Liver (tissue), 9 donors: ENCODE measurements around the gene FKBP9. TPM values are rescaled to one million over a fixed set of nuclear protein-coding genes. Genes with fewer than 3 reads are reported as not detected.

ENCODE experiments used
- DNase-seq: peaks from one replicate; pipeline ENCODE4 v3.0.0-alpha.2; 2017; ENCODE audit warnings: low spot score
- H3K27ac ChIP-seq, 2 donors: one replicate each; pipeline ENCODE4 v1.7.0; 2013; ENCODE audit warnings: inconsistent platforms in 2 of 2, low read length in 2 of 2, control low read depth in 1 of 2, low read depth in 1 of 2, mild to moderate bottlenecking in 1 of 2
- H3K27me3 ChIP-seq, 4 donors: one replicate each; pipeline versions ENCODE4 v1.6.1 to v1.7.0; 2013; ENCODE audit warnings: low read length in 3 of 4, inconsistent platforms in 1 of 4, mild to moderate bottlenecking in 1 of 4, moderate library complexity in 1 of 4; ENCODE audit not compliant: control insufficient read depth in 4 of 4, insufficient read depth in 4 of 4
- H3K36me3 ChIP-seq, 4 donors: one replicate each; pipeline versions ENCODE4 v1.6.1 to v1.7.0; 2013; ENCODE audit warnings: low read length in 3 of 4, mild to moderate bottlenecking in 3 of 4, low read depth in 1 of 4, moderate library complexity in 1 of 4; ENCODE audit not compliant: control insufficient read depth in 4 of 4, insufficient read depth in 3 of 4
- H3K4me1 ChIP-seq, 4 donors: one replicate each; pipeline versions ENCODE4 v1.6.1 to v1.7.0; 2013; ENCODE audit warnings: low read length in 3 of 4, mild to moderate bottlenecking in 3 of 4, moderate library complexity in 1 of 4; ENCODE audit not compliant: control insufficient read depth in 4 of 4, insufficient read depth in 4 of 4
- H3K4me3 ChIP-seq, 3 donors: one replicate each; pipeline versions ENCODE4 v1.6.1 to v1.7.0; 2013; ENCODE audit warnings: low read length in 3 of 3, control low read depth in 1 of 3, low read depth in 1 of 3, mild to moderate bottlenecking in 1 of 3
- H3K9ac ChIP-seq, 2 donors: one replicate each; pipeline ENCODE4 v1.7.0; 2013; ENCODE audit warnings: low read length in 2 of 2, mild to moderate bottlenecking in 2 of 2, moderate library complexity in 2 of 2, control low read depth in 1 of 2, low read depth in 1 of 2
- H3K9me3 ChIP-seq, 4 donors: one replicate each; pipeline versions ENCODE4 v1.6.1 to v1.7.0; 2013; ENCODE audit warnings: low read length in 3 of 4; ENCODE audit not compliant: control insufficient read depth in 4 of 4
- ATF3 ChIP-seq: IDR thresholded peaks from 2 replicates; pipeline ENCODE4 v1.6.1; 2016; ENCODE audit warnings: antibody characterized with exemption
- CTCF ChIP-seq: fragments of 150-350 bp; IDR thresholded peaks from 2 replicates; pipeline ENCODE4 v1.5.1; 2017; ENCODE audit warnings: improper control_type of control experiment, low read depth, low read length; ENCODE audit not compliant: missing input control
- EGR1 ChIP-seq, 2 donors: IDR thresholded peaks; 2 replicates each; pipeline ENCODE4 v1.6.1; 2016 to 2018; ENCODE audit warnings: antibody characterized with exemption in 2 of 2, low read depth in 2 of 2
- FOXA1 ChIP-seq: IDR thresholded peaks from 2 replicates; pipeline ENCODE4 v1.6.1; 2016; ENCODE audit warnings: antibody characterized with exemption
- FOXA2 ChIP-seq: IDR thresholded peaks from 2 replicates; pipeline ENCODE4 v1.6.1; 2016; ENCODE audit warnings: antibody characterized with exemption
- GABPA ChIP-seq, 2 donors: IDR thresholded peaks in 1 of 2; conservative IDR thresholded peaks in 1 of 2; 2 replicates each; pipeline ENCODE4 v1.6.1; 2016; ENCODE audit warnings: antibody characterized with exemption in 2 of 2, mild to moderate bottlenecking in 1 of 2, moderate library complexity in 1 of 2
- HNF4A ChIP-seq, 2 donors: conservative IDR thresholded peaks; 2 replicates each; pipeline ENCODE4 v1.6.1; 2016; ENCODE audit warnings: antibody characterized with exemption in 2 of 2, mild to moderate bottlenecking in 2 of 2
- HNF4G ChIP-seq: IDR thresholded peaks from 2 replicates; pipeline ENCODE4 v1.6.1; 2016; ENCODE audit warnings: antibody characterized with exemption
- JUND ChIP-seq, 2 donors: IDR thresholded peaks; 2 replicates each; pipeline ENCODE4 v1.6.1; 2016; ENCODE audit warnings: antibody characterized with exemption in 2 of 2
- NR2F2 ChIP-seq: IDR thresholded peaks from 2 replicates; pipeline ENCODE4 v1.6.1; 2016; ENCODE audit warnings: antibody characterized with exemption
- RAD21 ChIP-seq, 2 donors: IDR thresholded peaks; 2 replicates each; pipeline ENCODE4 v1.6.1; 2016; ENCODE audit warnings: antibody characterized with exemption in 2 of 2, mild to moderate bottlenecking in 2 of 2
- RXRA ChIP-seq, 2 donors: IDR thresholded peaks; 2 replicates each; pipeline ENCODE4 v1.6.1; 2017 to 2018; ENCODE audit warnings: antibody characterized with exemption in 2 of 2, mild to moderate bottlenecking in 1 of 2
- SP1 ChIP-seq: IDR thresholded peaks from 2 replicates; pipeline ENCODE4 v1.6.1; 2018; ENCODE audit warnings: antibody characterized with exemption, mild to moderate bottlenecking
- TAF1 ChIP-seq: conservative IDR thresholded peaks from 2 replicates; pipeline ENCODE4 v1.6.1; 2016; ENCODE audit warnings: antibody characterized with exemption, mild to moderate bottlenecking
- YY1 ChIP-seq: IDR thresholded peaks from 2 replicates; pipeline ENCODE4 v1.6.1; 2016; ENCODE audit warnings: antibody characterized with exemption, mild to moderate bottlenecking
- ZBTB33 ChIP-seq: IDR thresholded peaks from 2 replicates; pipeline ENCODE4 v1.6.1; 2016; ENCODE audit warnings: antibody characterized with exemption
- WGBS: extraction: QIAGEN DNeasy Blood & Tissue Kit; methylation state at CpG from one replicate; pipeline ENCODE4 v1.1.7; 2013; 5-methylcytosine and 5-hydroxymethylcytosine counted together
- polyA plus RNA-seq, 2 donors: library from polyadenylated mRNA; stranded (reverse) in 1 of 2; unstranded in 1 of 2; fragments of 200-250 nt in 1 of 2; fragments of >200 nt in 1 of 2; fragmentation: Nextera tagmentation in 1 of 2; extraction: Ambion mirVana in 1 of 2; gene quantifications; one replicate each; pipeline versions ENCODE4 v1.2.1 to v1.2.3, GENCODE V29; 2013 to 2015
- total RNA-seq, 2 donors: library from RNA; depleted of rRNA; stranded (reverse); fragments of >200 nt; gene quantifications; one replicate each; pipeline ENCODE4 v1.2.3, GENCODE V29; 2014
- TF ChIP-seq, protein P1 (sequence below): IDR thresholded peaks from 2 replicates; pipeline ENCODE4 v1.6.1; 2016; ENCODE audit warnings: antibody characterized with exemption
- TF ChIP-seq, protein P2 (sequence below): IDR thresholded peaks from 2 replicates; pipeline ENCODE4 v1.6.1; 2016; ENCODE audit warnings: antibody characterized with exemption, mild to moderate bottlenecking
- donor health status: healthy.
- donor health status: healthy.
- donor health status: healthy.
- donor health status: healthy.
- donor health status: healthy.

The FKBP9 gene
- total and polyA plus RNA-seq, 4 donors: 13.7 to 44.8 (median 20.2) TPM

DNA sequence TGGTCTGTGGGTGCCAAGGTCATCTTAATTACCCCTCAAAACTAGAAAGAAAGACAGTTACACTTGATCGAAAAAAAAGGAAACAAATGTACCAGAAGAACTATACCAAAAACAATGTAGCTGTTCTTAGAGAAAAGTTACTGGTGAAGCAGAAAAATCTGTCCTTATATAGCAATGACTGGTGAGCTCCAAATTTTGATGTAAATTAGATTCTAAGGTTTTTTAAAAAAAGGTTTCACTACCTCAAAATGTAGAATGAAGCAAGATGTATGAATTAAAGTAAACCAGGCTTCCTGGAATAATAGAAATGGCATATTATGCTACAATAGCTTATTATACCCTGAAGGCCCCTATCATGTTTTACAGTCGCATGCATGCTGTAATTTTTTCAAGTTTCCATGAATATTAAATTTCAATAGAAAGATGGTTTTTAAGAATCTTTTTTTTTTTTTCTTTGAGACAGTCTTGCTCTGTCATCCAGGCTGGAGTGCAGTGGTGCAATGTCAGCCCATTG is 28.4 kb upstream of the FKBP9 start:
- H3K36me3 ChIP-seq: peaks cover 0 to 8% (median 1%) of the 10 kb centered on the region in 4 donors
- 92% methylated on average over 2 of the region's 2 CpGs for WGBS

More for the DNA sequence above, 28.4 kb upstream of the FKBP9 start:
- DNase-seq: no peak
- no peak overlapping the region for H3K4me3 ChIP-seq
- TF ChIP-seq FOXA2: no peak
- TF ChIP-seq RXRA (IDR thresholded peaks at IDR 0.05): no peak
- TF ChIP-seq EGR1 (IDR thresholded peaks at IDR 0.05; ENCODE audit: low read depth in 2 of 2): no peak
- no peak for TF ChIP-seq HNF4G
- no peak for TF ChIP-seq SP1
- TF ChIP-seq YY1: no peak
- no peak for TF ChIP-seq RAD21 (IDR thresholded peaks at IDR 0.05)
- no peak for TF ChIP-seq TAF1
- TF ChIP-seq NR2F2: no peak
- TF ChIP-seq CTCF: no peak
- TF ChIP-seq, protein P1, sequence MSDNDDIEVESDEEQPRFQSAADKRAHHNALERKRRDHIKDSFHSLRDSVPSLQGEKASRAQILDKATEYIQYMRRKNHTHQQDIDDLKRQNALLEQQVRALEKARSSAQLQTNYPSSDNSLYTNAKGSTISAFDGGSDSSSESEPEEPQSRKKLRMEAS: no peak
- no peak for TF ChIP-seq GABPA (IDR thresholded peaks at IDR 0.05 in 1 of 2, conservative IDR thresholded peaks at IDR 0.05 in 1 of 2)
- TF ChIP-seq JUND (IDR thresholded peaks at IDR 0.05): no peak
- TF ChIP-seq, protein P2, sequence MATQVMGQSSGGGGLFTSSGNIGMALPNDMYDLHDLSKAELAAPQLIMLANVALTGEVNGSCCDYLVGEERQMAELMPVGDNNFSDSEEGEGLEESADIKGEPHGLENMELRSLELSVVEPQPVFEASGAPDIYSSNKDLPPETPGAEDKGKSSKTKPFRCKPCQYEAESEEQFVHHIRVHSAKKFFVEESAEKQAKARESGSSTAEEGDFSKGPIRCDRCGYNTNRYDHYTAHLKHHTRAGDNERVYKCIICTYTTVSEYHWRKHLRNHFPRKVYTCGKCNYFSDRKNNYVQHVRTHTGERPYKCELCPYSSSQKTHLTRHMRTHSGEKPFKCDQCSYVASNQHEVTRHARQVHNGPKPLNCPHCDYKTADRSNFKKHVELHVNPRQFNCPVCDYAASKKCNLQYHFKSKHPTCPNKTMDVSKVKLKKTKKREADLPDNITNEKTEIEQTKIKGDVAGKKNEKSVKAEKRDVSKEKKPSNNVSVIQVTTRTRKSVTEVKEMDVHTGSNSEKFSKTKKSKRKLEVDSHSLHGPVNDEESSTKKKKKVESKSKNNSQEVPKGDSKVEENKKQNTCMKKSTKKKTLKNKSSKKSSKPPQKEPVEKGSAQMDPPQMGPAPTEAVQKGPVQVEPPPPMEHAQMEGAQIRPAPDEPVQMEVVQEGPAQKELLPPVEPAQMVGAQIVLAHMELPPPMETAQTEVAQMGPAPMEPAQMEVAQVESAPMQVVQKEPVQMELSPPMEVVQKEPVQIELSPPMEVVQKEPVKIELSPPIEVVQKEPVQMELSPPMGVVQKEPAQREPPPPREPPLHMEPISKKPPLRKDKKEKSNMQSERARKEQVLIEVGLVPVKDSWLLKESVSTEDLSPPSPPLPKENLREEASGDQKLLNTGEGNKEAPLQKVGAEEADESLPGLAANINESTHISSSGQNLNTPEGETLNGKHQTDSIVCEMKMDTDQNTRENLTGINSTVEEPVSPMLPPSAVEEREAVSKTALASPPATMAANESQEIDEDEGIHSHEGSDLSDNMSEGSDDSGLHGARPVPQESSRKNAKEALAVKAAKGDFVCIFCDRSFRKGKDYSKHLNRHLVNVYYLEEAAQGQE: no peak
- no peak for TF ChIP-seq ATF3
- no peak for TF ChIP-seq HNF4A (conservative IDR thresholded peaks at IDR 0.05)
- TF ChIP-seq FOXA1: no peak
- TF ChIP-seq ZBTB33: no peak
- no peaks in the 10 kb centered on the region for H3K27me3 ChIP-seq
- H3K4me1 ChIP-seq: no peaks in the 10 kb centered on the region
- H3K27ac ChIP-seq: no peak overlapping the region
- no peaks in the 10 kb centered on the region for H3K9me3 ChIP-seq
- no peak overlapping the region for H3K9ac ChIP-seq
